HepG2 (cell line): Measurements from ENCODE around the gene DPP6. TPM values are rescaled to one million over a fixed set of nuclear protein-coding genes. Genes with fewer than 3 reads are reported as not detected.

Experiments used
- ATAC-seq: fragments of 200-7000 bp; cut with Tn5 transposase; 3 replicates; pipeline ENCODE4 v1.9.1; 2020; ENCODE audit warnings: mild to moderate bottlenecking, moderate library complexity
- BruUV-seq: library from RNA; stranded (reverse); fragments of 400-500 nt; replicated peaks from 2 replicates; lab custom pipeline; 2021; lab: Mats Ljungman, UMichigan
- CTCF ChIA-PET: fragments of 300-600 bp; formaldehyde crosslinking; extraction: SDS; loops from one replicate; lab custom pipeline; 2021; ENCODE audit warnings: low total read pairs, inconsistent platforms, low intra/inter-chr PET ratio; lab: Yijun Ruan, JAX
- POLR2A ChIA-PET: fragments of 350-600 bp; sonication (Branson Sonifier 250); formaldehyde crosslinking; loops from one replicate; lab custom pipeline; 2020; ENCODE audit warnings: antibody characterized with exemption, inconsistent platforms; lab: Yijun Ruan, JAX
- DNase-seq: peaks from one replicate; pipeline ENCODE4 v3.0.0-alpha.2; 2015; ENCODE audit warnings: low spot score
- FAIRE-seq: peaks from 3 replicates; lab custom pipeline; 2011; peaks lifted over from hg19 to GRCh38; lab: Jason Lieb, UNC
- H2AFZ ChIP-seq: one replicate; pipeline ENCODE4 v1.6.1; 2011; ENCODE audit warnings: low read length, inconsistent platforms
- H3K27ac ChIP-seq: fragments of 300-600 bp; 3 replicates; pipeline ENCODE4 v1.8.0; 2011; ENCODE audit warnings: mixed run types, mild to moderate bottlenecking, mixed read lengths, low read length, inconsistent platforms; ENCODE audit not compliant: insufficient read depth; ENCODE audit errors: extremely low read length
- H3K27me3 ChIP-seq, 2 experiments: fragments of 200-600 bp in 1 of 2; 2 replicates in 1 of 2; 3 replicates in 1 of 2; pipeline versions ENCODE4 v1.6.0 to v1.8.0; 2011; ENCODE audit warnings: low read length in 2 of 2, mild to moderate bottlenecking in 2 of 2, moderate library complexity in 2 of 2, inconsistent platforms in 1 of 2; ENCODE audit not compliant: insufficient read depth in 2 of 2, control insufficient read depth in 1 of 2
- H3K36me3 ChIP-seq, 2 experiments: fragments of 200-600 bp in 1 of 2; replicated peaks in 1 of 2; 2 replicates in 1 of 2; 3 replicates in 1 of 2; pipeline versions ENCODE4 v1.5.1 to v1.8.0; 2011; ENCODE audit warnings: low read length in 2 of 2, inconsistent platforms in 1 of 2; ENCODE audit not compliant: insufficient read depth in 2 of 2, control insufficient read depth in 1 of 2
- H3K4me1 ChIP-seq: 2 replicates; pipeline ENCODE4 v1.5.1; 2012; ENCODE audit warnings: low read length, inconsistent platforms; ENCODE audit not compliant: insufficient read depth
- H3K4me2 ChIP-seq: 2 replicates; pipeline ENCODE4 v1.6.0; 2011; ENCODE audit warnings: low read depth, low read length, inconsistent platforms
- H3K4me3 ChIP-seq, 3 experiments: fragments of 200-600 bp in 1 of 3; sonication (generic), shearing (Covaris generic) in 1 of 3; replicated peaks in 1 of 3; 2 replicates each; pipeline ENCODE4 v1.5.1; 2011 to 2016; ENCODE audit warnings: low read length in 3 of 3, inconsistent platforms in 2 of 3, low read depth in 2 of 3, mild to moderate bottlenecking in 2 of 3, control low read depth in 1 of 3, mixed read lengths in 1 of 3; ENCODE audit not compliant: insufficient read depth in 1 of 3
- H3K79me2 ChIP-seq: one replicate; pipeline ENCODE4 v1.6.1; 2011; ENCODE audit warnings: low read length, inconsistent platforms; ENCODE audit not compliant: insufficient read depth
- H3K9ac ChIP-seq: 2 replicates; pipeline ENCODE4 v1.6.0; 2011; ENCODE audit warnings: mild to moderate bottlenecking, low read depth, low read length, inconsistent platforms; ENCODE audit not compliant: insufficient read depth
- H3K9me3 ChIP-seq: 2 replicates; pipeline ENCODE4 v1.5.1; 2012; ENCODE audit warnings: mild to moderate bottlenecking, low read length
- H4K20me1 ChIP-seq: 2 replicates; pipeline ENCODE4 v1.6.0; 2011; ENCODE audit warnings: inconsistent platforms, mild to moderate bottlenecking, low read length, moderate library complexity; ENCODE audit not compliant: insufficient read depth
- CAMTA2 ChIP-seq: sonication (generic); formaldehyde crosslinking; IDR thresholded peaks from 2 replicates; pipeline ENCODE4 v1.4.0; 2020; ENCODE audit warnings: mild to moderate bottlenecking, missing genetic modification reagents, borderline replicate concordance
- CEBPB ChIP-seq: IDR thresholded peaks from 2 replicates; pipeline ENCODE4 v1.6.1; 2011; ENCODE audit warnings: low read depth, low read length, improper control_type of control experiment, borderline replicate concordance
- E2F5 ChIP-seq: sonication (generic); formaldehyde crosslinking; conservative IDR thresholded peaks from 2 replicates; pipeline ENCODE4 v1.4.0; 2020; ENCODE audit warnings: missing genetic modification reagents
- KDM5B ChIP-seq: sonication (generic); formaldehyde crosslinking; IDR thresholded peaks from 2 replicates; pipeline ENCODE4 v1.4.0; 2020; ENCODE audit warnings: missing genetic modification reagents, mild to moderate bottlenecking, borderline replicate concordance
- MXI1 ChIP-seq: IDR thresholded peaks from 3 replicates; pipeline ENCODE4 v1.6.1; 2012; ENCODE audit warnings: low read depth, low read length, inconsistent platforms, borderline replicate concordance
- NFIC ChIP-seq: IDR thresholded peaks from 2 replicates; pipeline ENCODE4 v1.6.1; 2012; ENCODE audit warnings: mild to moderate bottlenecking, low read length, inconsistent platforms
- NR2F1 ChIP-seq, 2 experiments: fragments of 450-650 bp in 1 of 2; formaldehyde crosslinking in 1 of 2; IDR thresholded peaks; 2 replicates each; pipeline versions ENCODE4 v1.5.0 to v1.6.1; 2016 to 2020; ENCODE audit warnings: mild to moderate bottlenecking in 1 of 2, missing compliant biosample characterization in 1 of 2, missing genetic modification reagents in 1 of 2, moderate library complexity in 1 of 2
- PRDM4 ChIP-seq: sonication (generic); formaldehyde crosslinking; IDR thresholded peaks from 2 replicates; pipeline ENCODE4 v1.9.0; 2021; ENCODE audit warnings: missing genetic modification reagents, borderline replicate concordance
- PRMT3 ChIP-seq: sonication (generic); formaldehyde crosslinking; IDR thresholded peaks from 2 replicates; pipeline ENCODE4 v1.8.1; 2022; ENCODE audit warnings: low read depth, mild to moderate bottlenecking, moderate library complexity, missing genetic modification reagents, borderline replicate concordance
- REL ChIP-seq: sonication (generic); formaldehyde crosslinking; conservative IDR thresholded peaks from 2 replicates; pipeline ENCODE4 v1.8.0; 2022; ENCODE audit warnings: mild to moderate bottlenecking, missing genetic modification reagents, moderate library complexity
- SAP130 ChIP-seq: IDR thresholded peaks from 2 replicates; pipeline ENCODE4 v1.6.1; 2016; ENCODE audit warnings: low read depth
- ZNF720 ChIP-seq: sonication (generic); formaldehyde crosslinking; IDR thresholded peaks from 2 replicates; pipeline ENCODE4 v1.4.0; 2020; ENCODE audit warnings: missing genetic modification reagents
- ZSCAN22 ChIP-seq: sonication (generic); formaldehyde crosslinking; IDR thresholded peaks from 2 replicates; pipeline ENCODE4 v1.4.0; 2020; ENCODE audit warnings: mild to moderate bottlenecking, missing genetic modification reagents
- ZUFSP ChIP-seq: sonication (generic); formaldehyde crosslinking; IDR thresholded peaks from 2 replicates; pipeline ENCODE4 v1.9.0; 2021; ENCODE audit warnings: missing genetic modification reagents, mild to moderate bottlenecking, borderline replicate concordance
- WGBS: methylation state at CpG from one replicate; pipeline ENCODE4 v1.1.6; 2017; ENCODE audit warnings: low lambda C conversion rate; 5-methylcytosine and 5-hydroxymethylcytosine counted together
- in situ Hi-C: cut with HindIII; loops from 2 replicates; pipeline ENCODE4 v1.10.0; 2017; ENCODE audit warnings: low pct_unique_long_range_greater_than_20kb; ENCODE audit not compliant: extremely low pct_ligation_motif_present
- intact Hi-C: fragments of 100-400 bp; cut with micrococcal nuclease; formaldehyde crosslinking; loops from one replicate; pipeline ENCODE4 v1.10.0; 2022; ENCODE audit not compliant: unreplicated experiment
- polyA plus RNA-seq, 8 experiments: library from polyadenylated mRNA; depleted of rRNA in 3 of 8; stranded (reverse) in 7 of 8; unstranded in 1 of 8; fragments of >200 nt; fragmentation: Illumina TruSeq in 4 of 8; extraction: Trizol in 4 of 8; gene quantifications; 2 replicates each; pipeline versions ENCODE4 v1.2.1 to v1.2.3, GENCODE V29; 2011 to 2016; ENCODE audit warnings: low read depth in 4 of 8, missing spikeins in 1 of 8, mixed read lengths in 1 of 8; ENCODE audit not compliant: insufficient read depth in 1 of 8
- total RNA-seq, 5 experiments: library from RNA; depleted of rRNA; stranded (reverse); fragments of >200 nt; fragmentation: Illumina TruSeq; extraction: Trizol; gene quantifications; 2 replicates each; pipeline ENCODE4 v1.2.3, GENCODE V29; 2016; ENCODE audit warnings: low read depth in 1 of 5

The DPP6 gene
- total and polyA plus RNA-seq, 2 of the 13 experiments (the other 11 are each of a cell fraction or from before 2014, with no cell fraction given), result not detected

- POLR2A ChIA-PET, result no interaction called here
- ATAC-seq (no peak), FAIRE-seq (no peak), DNase-seq (no peak)
- TF ChIP-seq REL (CRISPR knock-in tag) (no peak), MXI1 (no peak), PRMT3 (no peak), E2F5 (no peak), KDM5B (CRISPR knock-in tag) (no peak), ZUFSP (CRISPR knock-in tag) (no peak), CEBPB (no peak), ZSCAN22 (no peak), CAMTA2 (CRISPR knock-in tag) (no peak), NFIC (no peak), NR2F1 (CRISPR knock-in tag; IDR thresholded peaks at IDR 0.05) (no peak), PRDM4 (CRISPR knock-in tag) (no peak), ZNF720 (CRISPR knock-in tag) (no peak), SAP130 (CRISPR knock-in tag) (no peak)
- intact Hi-C loops (no loop called here), in situ Hi-C loops (no loop called here)
- H2AFZ ChIP-seq, result no peak overlapping the region
- no peaks in the 10 kb centered on the region for H3K4me1 ChIP-seq
- no peak overlapping the region for H3K4me2 ChIP-seq
- no TSS peak for BruUV-seq
- H3K27ac ChIP-seq, result no peak overlapping the region
- no peak overlapping the region for H3K9ac ChIP-seq
- CTCF ChIA-PET, result no interaction called here
- no peaks in the 10 kb centered on the region for H3K79me2 ChIP-seq
- H3K27me3 ChIP-seq, result peaks cover 3 to 18% of the 10 kb centered on the region in 2 experiments; a peak in 2 of 5 replicates
- H3K4me3 ChIP-seq, result no peak overlapping the region
- H3K9me3 ChIP-seq, result no peaks in the 10 kb centered on the region
- 64% methylated on average over 13 of the region's 13 CpGs for WGBS
- H4K20me1 ChIP-seq, result no peaks in the 10 kb centered on the region
- no peaks in the 10 kb centered on the region for H3K36me3 ChIP-seq
Measured at GRCh38 chr7:154836021-154836448, 783.8 kb downstream of the DPP6 start.
